Activated CD4-positive, alpha-beta T cell treated with anti-CD3 and anti-CD28 coated beads for 36 hours (primary cell): ENCODE results near the gene FBN3. TPM values are rescaled to one million over a fixed set of nuclear protein-coding genes. Genes with fewer than 3 reads are reported as not detected.
"Not testable (repeated sequence)": the region's sequence is repeated elsewhere in the genome, so short reads cannot be mapped to it uniquely, and the experiment has no call there.

ENCODE experiments used
- ATAC-seq: fragments of 200-7000 bp; cut with Tn5 transposase; one replicate; pipeline ENCODE4 v1.10.0; 2021; ENCODE audit warnings: mild to moderate bottlenecking, moderate library complexity
- CTCF ChIA-PET: fragments of 350-600 bp; sonication (Branson Sonifier 250); formaldehyde crosslinking; loops from one replicate; lab custom pipeline; 2021; ENCODE audit warnings: antibody characterized with exemption; lab: Charles Lee
- POLR2A ChIA-PET: fragments of 350-600 bp; sonication (Branson Sonifier 250); formaldehyde crosslinking; loops from one replicate; lab custom pipeline; 2021; ENCODE audit warnings: antibody characterized with exemption, inconsistent platforms; lab: Charles Lee
- DNase-seq: peaks from one replicate; pipeline ENCODE4 v3.0.0-alpha.2; 2020
- H3K27ac Mint-ChIP-seq: one replicate; pipeline ENCODE4 v1.8.0; 2021; ENCODE audit warnings: mixed read lengths
- H3K27me3 Mint-ChIP-seq: one replicate; pipeline ENCODE4 v1.8.0; 2021; ENCODE audit warnings: mixed read lengths
- H3K36me3 Mint-ChIP-seq: one replicate; pipeline ENCODE4 v1.8.0; 2021; ENCODE audit warnings: low read depth, mixed read lengths
- H3K4me1 Mint-ChIP-seq: one replicate; pipeline ENCODE4 v1.8.0; 2021; ENCODE audit warnings: mixed read lengths
- H3K4me3 Mint-ChIP-seq: one replicate; pipeline ENCODE4 v1.8.0; 2021; ENCODE audit warnings: mild to moderate bottlenecking, moderate library complexity, mixed read lengths
- H3K9me3 Mint-ChIP-seq: one replicate; pipeline ENCODE4 v1.8.0; 2021; ENCODE audit warnings: low read depth, mixed read lengths
- intact Hi-C, 2 experiments: fragments of 100-400 bp; cut with DNase I in 1 of 2; cut with micrococcal nuclease in 1 of 2; formaldehyde crosslinking; loops; one replicate each; pipeline versions ENCODE4 v1.14.2 to v1.15.1; 2022 to 2024; cut with DNase I, micrococcal nuclease
- total RNA-seq, 2 experiments: library from RNA; stranded (reverse); gene quantifications; one replicate each; pipeline ENCODE4 v1.2.3, GENCODE V29; 2021

Gene FBN3
- total RNA-seq, 2 experiments from 2014 or later = not detected

DNA sequence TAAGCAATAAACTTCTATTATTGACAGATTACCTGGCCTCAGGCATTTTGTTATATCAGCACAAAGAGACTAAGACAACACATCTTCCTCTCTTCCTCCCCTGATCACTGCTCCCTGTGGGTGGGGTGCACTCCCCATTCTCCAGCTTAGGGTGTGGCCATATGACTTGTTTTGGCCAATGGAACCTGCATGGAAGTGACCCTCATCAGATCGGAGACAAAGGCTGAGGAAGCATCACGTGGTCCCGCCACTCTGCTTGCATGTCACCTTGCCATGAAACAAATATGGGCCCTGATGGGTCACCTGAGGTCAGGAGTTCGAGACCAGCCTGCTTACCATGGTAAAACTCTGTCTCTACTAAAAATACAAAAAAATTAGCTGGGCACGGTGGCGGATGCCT lies 110.6 kb downstream of the FBN3 start:
- Mint-ChIP-seq H3K4me3 (no peak overlapping the region), H3K27ac (no peak overlapping the region), H3K36me3 (no peaks in the 10 kb centered on the region), H3K4me1 (no peaks in the 10 kb centered on the region), H3K9me3 (no peaks in the 10 kb centered on the region), H3K27me3 (no peaks in the 10 kb centered on the region)
- DNase-seq (no peak), ATAC-seq (no peak)
- intact Hi-C loops = no loop called here
- ChIA-PET POLR2A (no interaction called here), CTCF (no interaction called here)

DNA sequence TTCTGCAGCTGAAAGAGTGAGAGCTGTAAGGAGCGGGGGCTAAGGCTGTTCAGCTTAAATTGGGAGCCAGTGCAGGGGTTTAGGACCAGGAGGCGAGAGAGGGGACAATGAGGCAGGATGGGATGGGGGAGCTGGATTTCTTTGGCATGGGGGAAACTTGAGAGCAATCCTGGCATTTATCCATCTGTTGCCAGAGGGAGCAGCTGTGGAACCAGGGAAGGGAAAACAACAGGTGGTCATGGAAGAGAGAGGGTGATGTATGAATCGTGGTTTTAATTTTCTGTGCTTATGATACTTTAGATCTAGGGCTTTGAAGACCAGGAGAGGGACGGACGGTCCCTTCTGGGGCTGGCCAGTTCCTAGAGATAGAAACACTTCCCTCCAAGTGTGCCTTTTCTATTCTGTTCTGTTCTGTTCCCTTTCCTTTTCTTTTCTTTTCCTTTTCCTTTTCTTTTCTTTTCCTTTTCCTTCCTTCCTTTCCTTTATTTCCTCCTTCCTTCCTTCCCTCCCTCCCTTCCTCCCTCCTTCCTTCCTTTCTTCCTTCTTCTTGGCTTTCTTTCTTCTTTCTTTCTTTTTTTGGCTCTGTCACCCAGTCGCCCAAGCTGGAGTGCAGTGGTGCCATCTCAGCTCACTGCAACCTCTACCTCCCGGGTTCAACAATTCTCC lies 112.8 kb downstream of the FBN3 start:
- ATAC-seq = no peak
- Mint-ChIP-seq H3K27me3 (no peaks in the 10 kb centered on the region), H3K27ac (no peak overlapping the region), H3K36me3 (no peaks in the 10 kb centered on the region), H3K9me3 (no peaks in the 10 kb centered on the region), H3K4me1 (no peaks in the 10 kb centered on the region), H3K4me3 (no peak overlapping the region)
- ChIA-PET CTCF (interaction anchor here (1.2 kb wide), 1 partner anchor 29 kb away, joined by 5 read pairs; no protein-coding TSS in a partner anchor), POLR2A (interaction anchor here (0.5 kb wide), 1 partner anchor 18 kb away, joined by 7 read pairs; no protein-coding TSS in a partner anchor)
- DNase-seq = no peak
- intact Hi-C loops = no loop called here

DNA sequence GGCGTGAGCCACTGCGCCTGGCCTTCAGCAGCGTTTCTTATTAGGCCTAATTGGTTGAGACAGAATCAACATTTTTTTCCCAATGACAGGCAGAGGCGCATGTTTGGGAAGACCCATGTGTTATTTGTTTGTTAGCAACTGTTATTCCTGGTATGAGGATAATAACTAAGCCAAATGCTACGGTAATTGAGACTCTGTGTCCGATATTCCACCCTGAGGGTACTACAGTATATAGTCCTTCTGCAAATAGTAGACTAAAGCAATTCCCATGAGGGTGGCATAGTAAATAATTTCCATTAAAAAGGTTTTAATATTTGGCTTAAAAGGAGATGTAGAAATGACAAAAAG lies 115.2 kb downstream of the FBN3 start:
- intact Hi-C loops = no loop called here
- no peaks in the 10 kb centered on the region for H3K27me3 Mint-ChIP-seq
- POLR2A ChIA-PET = no interaction called here
- no peak overlapping the region for H3K27ac Mint-ChIP-seq
- H3K36me3 Mint-ChIP-seq = no peaks in the 10 kb centered on the region
- no peak overlapping the region for H3K4me3 Mint-ChIP-seq
- ATAC-seq = no peak
- no peaks in the 10 kb centered on the region for H3K4me1 Mint-ChIP-seq
- no peaks in the 10 kb centered on the region for H3K9me3 Mint-ChIP-seq
- CTCF ChIA-PET = no interaction called here
- no peak for DNase-seq

DNA sequence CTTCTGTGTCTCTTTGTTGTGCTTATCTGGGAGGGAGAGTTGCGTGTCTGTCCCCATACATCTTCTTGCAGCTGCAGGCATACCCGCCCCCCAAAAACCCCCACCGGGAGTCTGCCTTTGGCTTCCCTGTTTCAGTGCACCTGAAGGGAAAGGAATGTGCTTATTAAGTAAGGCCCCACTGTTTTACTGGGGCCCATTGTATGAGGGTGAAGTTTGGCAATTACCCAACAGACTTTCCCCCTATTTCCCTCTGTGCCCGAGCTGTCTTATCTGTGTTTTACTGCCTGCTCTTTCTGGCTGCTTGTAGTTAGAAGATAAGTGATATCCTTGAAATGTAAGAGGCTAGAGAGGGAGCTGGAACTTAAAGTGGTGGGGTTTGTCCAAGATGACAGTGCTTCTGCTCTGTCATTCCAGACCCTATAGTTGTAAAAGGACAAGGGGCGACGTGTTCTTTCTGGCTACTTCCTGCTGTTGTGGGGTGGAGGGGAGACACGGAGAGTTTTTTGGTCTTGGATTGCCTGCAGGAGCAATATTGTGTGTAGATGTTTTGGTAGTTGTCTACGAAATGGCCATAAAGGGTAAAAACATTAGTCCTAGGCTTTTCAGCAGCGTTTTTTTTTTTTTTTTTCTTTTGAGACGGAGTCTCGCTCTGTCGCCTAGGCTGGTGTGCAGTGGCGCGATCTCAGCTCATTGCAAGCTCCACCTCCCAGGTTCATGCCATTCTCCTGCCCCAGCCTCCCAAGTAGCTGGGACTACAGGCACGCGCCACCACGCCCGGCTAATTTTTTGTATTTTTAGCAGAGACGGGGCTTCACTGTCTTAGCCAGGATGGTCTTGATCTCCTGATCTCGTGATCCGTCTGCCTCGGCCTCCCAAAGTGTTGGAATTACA lies 115.9 kb downstream of the FBN3 start:
- intact Hi-C loops, ATAC-seq, H3K27ac Mint-ChIP-seq, H3K27me3 Mint-ChIP-seq, DNase-seq, H3K36me3 Mint-ChIP-seq, CTCF ChIA-PET, H3K4me1 Mint-ChIP-seq, H3K4me3 Mint-ChIP-seq, H3K9me3 Mint-ChIP-seq, POLR2A ChIA-PET: not testable (repeated sequence)

DNA sequence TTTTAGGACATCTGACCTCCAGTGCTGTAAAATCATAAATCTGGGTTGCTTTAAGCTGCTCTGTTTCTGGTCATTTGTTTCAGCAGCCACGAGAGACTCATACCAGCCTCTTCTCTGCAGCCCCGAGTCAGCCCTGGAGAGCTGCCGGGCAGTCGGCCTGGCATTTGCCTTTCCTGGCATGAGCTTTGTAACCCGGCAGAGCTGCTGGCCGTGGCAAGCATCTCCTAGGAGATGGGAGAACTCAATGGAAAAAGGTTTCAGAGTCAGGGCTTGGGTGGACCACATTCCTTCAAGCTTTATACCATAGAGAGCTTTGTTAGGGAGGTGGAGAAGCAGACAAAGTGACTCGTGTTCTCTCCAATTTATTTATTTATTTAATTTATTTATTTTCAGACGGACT lies 118.4 kb downstream of the FBN3 start:
- CTCF ChIA-PET = interaction anchor here (0.9 kb wide), 1 partner anchor 27 kb away, joined by 6 read pairs; no protein-coding TSS in a partner anchor
- H3K4me3 Mint-ChIP-seq = no peak overlapping the region
- H3K27me3 Mint-ChIP-seq = no peaks in the 10 kb centered on the region
- no peaks in the 10 kb centered on the region for H3K9me3 Mint-ChIP-seq
- H3K4me1 Mint-ChIP-seq = no peaks in the 10 kb centered on the region
- intact Hi-C loops = no loop called here
- no peak overlapping the region for H3K27ac Mint-ChIP-seq
- ATAC-seq (no peak), DNase-seq (no peak)
- POLR2A ChIA-PET = interaction anchor here (0.6 kb wide), 1 partner anchor 594 kb away, joined by 3 read pairs; no protein-coding TSS in a partner anchor
- H3K36me3 Mint-ChIP-seq = no peaks in the 10 kb centered on the region

DNA sequence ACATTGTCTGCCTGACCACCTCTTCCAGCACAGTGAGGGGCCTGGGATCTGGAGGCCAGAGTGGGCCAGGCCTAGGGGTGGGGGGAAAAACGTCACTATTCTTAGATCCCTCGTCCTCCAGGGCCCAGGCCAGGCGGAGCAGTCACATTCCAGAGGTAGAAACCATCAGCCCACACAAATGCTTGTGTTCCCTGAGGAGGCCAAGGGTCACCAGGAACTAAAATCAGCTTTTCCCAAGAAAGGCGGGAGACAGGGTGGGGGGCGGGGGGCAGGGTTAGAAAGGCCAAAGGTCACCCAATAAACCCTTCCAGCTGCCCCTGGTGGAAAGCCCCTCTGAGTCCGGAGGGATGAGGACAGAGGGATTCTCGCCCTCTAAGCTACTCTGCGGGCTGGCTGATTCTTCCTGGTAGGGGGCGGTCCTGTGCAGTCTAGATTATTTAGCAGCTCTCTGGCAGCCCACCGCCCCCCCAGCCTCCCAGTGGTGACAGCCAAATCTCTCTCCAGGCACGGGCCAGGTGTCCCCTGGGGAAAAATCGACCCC lies 120.4 kb downstream of the FBN3 start:
- no peak for DNase-seq

DNA sequence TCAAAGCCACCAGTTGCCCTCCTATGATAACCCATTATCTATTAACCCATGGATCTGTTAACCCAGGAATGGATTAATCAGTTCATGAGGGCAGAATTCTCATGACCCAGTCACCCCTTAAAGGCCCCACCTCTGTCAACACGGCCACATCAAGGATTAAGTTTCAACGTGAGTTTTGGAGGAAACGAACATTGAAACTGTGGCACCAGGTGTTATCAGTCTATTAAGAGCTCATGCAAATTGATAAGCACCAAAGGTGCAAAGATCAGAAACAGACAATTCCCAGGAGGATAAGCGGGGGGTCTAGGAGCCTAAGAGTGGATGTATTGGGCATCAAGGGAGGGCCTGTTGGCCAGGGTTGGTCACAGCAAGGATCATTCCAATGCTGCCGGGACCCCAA lies 124.1 kb downstream of the FBN3 start:
- H3K4me3 Mint-ChIP-seq = no peak overlapping the region
- no peaks in the 10 kb centered on the region for H3K36me3 Mint-ChIP-seq
- no peaks in the 10 kb centered on the region for H3K27me3 Mint-ChIP-seq
- no peak for ATAC-seq
- no peak overlapping the region for H3K27ac Mint-ChIP-seq
- no peak for DNase-seq
- H3K4me1 Mint-ChIP-seq = no peaks in the 10 kb centered on the region
- intact Hi-C loops = no loop called here
- ChIA-PET POLR2A (no interaction called here), CTCF (no interaction called here)
- no peaks in the 10 kb centered on the region for H3K9me3 Mint-ChIP-seq

More for the DNA sequence above, 120.4 kb downstream of the FBN3 start:
- H3K4me3 Mint-ChIP-seq = no peak overlapping the region
- H3K36me3 Mint-ChIP-seq = no peaks in the 10 kb centered on the region
- no peaks in the 10 kb centered on the region for H3K27me3 Mint-ChIP-seq
- intact Hi-C loops = no loop called here
- POLR2A ChIA-PET = no interaction called here
- no peaks in the 10 kb centered on the region for H3K4me1 Mint-ChIP-seq
- no peaks in the 10 kb centered on the region for H3K9me3 Mint-ChIP-seq
- no peak for ATAC-seq
- CTCF ChIA-PET = no interaction called here
- no peak overlapping the region for H3K27ac Mint-ChIP-seq

DNA sequence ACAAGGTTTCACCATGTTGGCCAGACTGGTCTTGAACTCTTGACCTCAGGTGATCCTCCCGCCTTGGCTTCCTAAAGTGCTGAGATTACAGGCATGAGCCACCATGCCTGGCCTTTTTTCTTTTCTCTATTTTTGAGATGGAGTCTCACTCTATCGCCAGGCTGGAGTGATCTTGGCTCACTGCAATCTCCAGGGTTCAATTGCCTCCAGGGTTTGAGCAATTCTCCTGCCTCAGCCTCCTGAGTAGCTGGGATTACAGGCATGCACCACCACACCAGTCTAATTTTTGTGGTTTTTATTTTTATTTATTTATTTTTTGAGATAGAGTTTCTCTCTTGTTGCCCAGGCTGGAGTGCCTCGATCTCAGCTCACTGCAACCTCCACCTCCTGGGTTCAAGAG lies 125.1 kb downstream of the FBN3 start:
- H3K4me3 Mint-ChIP-seq, ATAC-seq, intact Hi-C loops, DNase-seq, H3K27ac Mint-ChIP-seq, H3K36me3 Mint-ChIP-seq, H3K9me3 Mint-ChIP-seq, H3K4me1 Mint-ChIP-seq, POLR2A ChIA-PET, H3K27me3 Mint-ChIP-seq: not testable (repeated sequence)
- CTCF ChIA-PET = interaction anchor here (0.6 kb wide), 1 partner anchor 29 kb away, joined by 3 read pairs; no protein-coding TSS in a partner anchor

DNA sequence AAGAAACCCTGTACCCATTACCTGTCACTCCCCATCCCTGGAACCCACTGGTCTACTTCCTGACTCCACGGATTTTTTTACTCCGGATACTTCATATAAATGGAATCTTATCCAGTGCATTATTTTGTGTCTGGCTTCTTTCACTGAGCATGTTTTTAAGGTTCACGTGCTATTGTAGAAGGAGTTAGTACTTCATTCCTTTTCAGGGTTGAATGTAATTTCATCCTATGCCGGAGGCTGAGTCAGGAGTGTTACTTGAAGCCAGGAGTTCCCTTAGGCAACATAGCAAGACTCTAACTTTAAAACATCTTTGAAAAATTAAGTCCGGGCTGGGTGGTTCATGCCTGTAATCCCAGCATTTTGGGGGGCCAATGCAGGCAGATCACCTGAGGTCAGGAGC lies 126.0 kb downstream of the FBN3 start:
- intact Hi-C loops = no loop called here
- ChIA-PET POLR2A (no interaction called here), CTCF (interaction anchor here (0.6 kb wide), 1 partner anchor 28 kb away, joined by 3 read pairs; no protein-coding TSS in a partner anchor)
- ATAC-seq (no peak), DNase-seq (no peak)
- Mint-ChIP-seq H3K27me3 (no peaks in the 10 kb centered on the region), H3K4me3 (no peak overlapping the region), H3K27ac (no peak overlapping the region), H3K36me3 (no peaks in the 10 kb centered on the region), H3K9me3 (no peaks in the 10 kb centered on the region), H3K4me1 (no peaks in the 10 kb centered on the region)

DNA sequence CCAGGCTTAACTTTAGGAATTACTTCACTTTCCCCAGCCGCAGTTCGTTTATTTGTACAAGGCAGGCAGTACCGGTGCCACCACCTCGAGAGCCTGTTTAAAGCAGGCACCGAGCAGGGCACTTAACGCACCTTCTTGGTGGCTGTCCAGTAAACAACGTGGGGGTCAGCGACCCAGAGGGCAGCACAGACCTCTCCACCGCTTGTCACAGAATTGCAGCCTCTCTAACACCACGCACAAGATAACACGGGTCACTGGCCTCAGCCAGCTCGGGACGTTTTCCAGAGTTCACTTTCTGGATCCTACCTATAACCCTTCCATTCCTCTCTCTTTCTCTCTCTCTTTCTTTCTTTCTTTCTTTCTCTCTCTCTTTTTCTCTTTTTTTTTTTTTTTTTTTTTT lies 127.1 kb downstream of the FBN3 start:
- no peaks in the 10 kb centered on the region for H3K36me3 Mint-ChIP-seq

DNA sequence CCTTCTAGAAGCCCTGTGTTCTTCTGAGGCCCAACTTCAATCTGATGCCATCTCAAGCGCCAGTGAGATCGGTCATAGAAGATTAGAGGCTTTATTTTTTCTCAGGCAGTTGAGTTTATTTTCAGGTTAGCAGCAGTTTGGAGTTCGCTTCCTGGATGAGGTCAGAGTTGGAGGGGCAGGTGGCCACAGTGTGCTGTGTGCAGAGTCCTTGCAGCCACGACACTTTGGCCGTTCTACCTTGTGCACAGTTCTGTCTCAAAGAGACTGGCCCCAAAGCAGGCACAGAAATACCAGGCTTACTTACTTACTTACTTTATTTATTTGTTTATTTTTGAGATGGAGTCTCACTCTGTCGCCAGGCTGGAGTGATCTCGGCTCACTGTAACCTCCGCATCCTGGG lies 128.0 kb downstream of the FBN3 start:
- no peak overlapping the region for H3K4me3 Mint-ChIP-seq
- H3K36me3 Mint-ChIP-seq = no peaks in the 10 kb centered on the region
- H3K9me3 Mint-ChIP-seq = no peaks in the 10 kb centered on the region
- H3K27ac Mint-ChIP-seq = no peak overlapping the region
- no peaks in the 10 kb centered on the region for H3K4me1 Mint-ChIP-seq
- no peaks in the 10 kb centered on the region for H3K27me3 Mint-ChIP-seq
- POLR2A ChIA-PET = no interaction called here
- ATAC-seq = no peak
- intact Hi-C loops = no loop called here
- CTCF ChIA-PET = no interaction called here
- no peak for DNase-seq

More for the DNA sequence above, 127.1 kb downstream of the FBN3 start:
- ChIA-PET POLR2A (no interaction called here), CTCF (no interaction called here)
- no peak for ATAC-seq
- H3K27me3 Mint-ChIP-seq = no peaks in the 10 kb centered on the region
- intact Hi-C loops = no loop called here
- no peak overlapping the region for H3K4me3 Mint-ChIP-seq
- no peak overlapping the region for H3K27ac Mint-ChIP-seq
- H3K4me1 Mint-ChIP-seq = no peaks in the 10 kb centered on the region
- no peak for DNase-seq
- H3K9me3 Mint-ChIP-seq = no peaks in the 10 kb centered on the region
